EL (cell line): Measurements from ENCODE around the gene TMEM120B.

ENCODE experiments used
- DNase-seq: peaks from one replicate; pipeline ENCODE4 v3.0.0-alpha.2; 2016

TMEM120B gene

DNA sequence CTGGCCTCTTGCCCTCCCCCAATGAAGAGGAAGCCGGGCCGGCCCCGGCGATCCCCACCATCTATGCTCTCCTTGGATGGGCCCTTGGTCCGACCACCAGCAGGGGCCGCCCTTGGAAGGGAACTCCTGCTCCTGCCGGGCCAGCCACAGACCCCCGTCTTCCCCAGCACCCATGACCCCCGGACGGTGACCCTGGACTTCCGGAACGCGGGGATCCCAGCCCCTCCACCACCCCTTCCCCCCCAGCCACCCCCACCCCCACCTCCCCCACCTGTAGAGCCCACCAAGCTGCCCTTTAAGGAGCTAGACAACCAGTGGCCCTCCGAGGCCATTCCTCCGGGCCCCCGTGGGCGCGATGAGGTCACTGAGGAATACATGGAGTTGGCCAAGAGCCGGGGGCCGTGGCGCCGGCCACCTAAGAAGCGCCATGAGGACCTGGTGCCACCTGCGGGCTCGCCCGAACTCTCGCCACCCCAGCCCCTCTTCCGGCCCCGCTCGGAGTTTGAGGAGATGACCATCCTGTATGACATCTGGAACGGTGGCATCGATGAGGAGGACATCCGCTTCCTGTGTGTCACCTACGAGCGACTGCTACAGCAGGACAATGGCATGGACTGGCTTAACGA lies 110.7 kb downstream of the TMEM120B start:
- no peak for DNase-seq

DNA sequence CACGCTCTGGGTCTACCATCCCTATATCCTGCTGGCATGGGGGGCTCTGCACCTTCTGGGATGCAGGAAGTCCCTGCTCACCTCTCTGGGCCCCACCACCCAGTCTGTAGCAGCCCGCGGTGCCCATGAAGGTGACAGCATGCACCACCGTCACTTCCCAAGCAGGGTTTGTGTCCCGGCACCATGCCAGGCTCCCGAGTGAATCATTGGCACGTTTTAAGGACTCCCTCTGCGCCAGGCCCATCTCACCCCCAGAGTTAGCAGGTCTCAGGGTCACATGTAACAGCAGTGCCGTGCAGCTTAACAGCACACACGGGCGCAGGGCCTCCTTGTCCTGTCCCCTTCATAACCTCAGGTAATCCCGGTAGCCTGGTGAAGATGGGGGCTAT lies 111.2 kb downstream of the TMEM120B start:
- DNase-seq: no peak

DNA sequence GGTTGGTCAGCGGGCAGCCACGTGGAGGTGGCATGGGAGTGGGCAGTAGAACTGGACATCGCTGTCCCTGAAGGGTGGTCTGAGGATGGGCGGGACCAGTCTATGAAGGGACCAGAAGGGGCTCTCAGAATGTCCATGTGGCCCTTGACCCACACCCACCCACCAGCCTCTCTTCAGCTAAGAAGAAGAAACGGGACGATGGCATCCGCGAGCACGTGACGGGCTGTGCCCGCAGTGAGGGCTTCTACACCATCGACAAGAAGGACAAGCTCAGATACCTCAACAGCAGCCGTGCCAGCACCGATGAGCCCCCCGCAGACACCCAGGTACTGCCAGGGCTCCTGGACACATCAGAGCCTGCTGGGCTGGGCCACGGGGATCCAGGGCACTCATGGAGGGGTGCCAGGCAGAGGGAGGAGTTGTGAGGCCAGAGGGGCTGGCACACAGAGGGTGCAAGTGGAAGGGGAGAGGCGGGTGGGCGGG lies 112.5 kb downstream of the TMEM120B start:
- no peak for DNase-seq

DNA sequence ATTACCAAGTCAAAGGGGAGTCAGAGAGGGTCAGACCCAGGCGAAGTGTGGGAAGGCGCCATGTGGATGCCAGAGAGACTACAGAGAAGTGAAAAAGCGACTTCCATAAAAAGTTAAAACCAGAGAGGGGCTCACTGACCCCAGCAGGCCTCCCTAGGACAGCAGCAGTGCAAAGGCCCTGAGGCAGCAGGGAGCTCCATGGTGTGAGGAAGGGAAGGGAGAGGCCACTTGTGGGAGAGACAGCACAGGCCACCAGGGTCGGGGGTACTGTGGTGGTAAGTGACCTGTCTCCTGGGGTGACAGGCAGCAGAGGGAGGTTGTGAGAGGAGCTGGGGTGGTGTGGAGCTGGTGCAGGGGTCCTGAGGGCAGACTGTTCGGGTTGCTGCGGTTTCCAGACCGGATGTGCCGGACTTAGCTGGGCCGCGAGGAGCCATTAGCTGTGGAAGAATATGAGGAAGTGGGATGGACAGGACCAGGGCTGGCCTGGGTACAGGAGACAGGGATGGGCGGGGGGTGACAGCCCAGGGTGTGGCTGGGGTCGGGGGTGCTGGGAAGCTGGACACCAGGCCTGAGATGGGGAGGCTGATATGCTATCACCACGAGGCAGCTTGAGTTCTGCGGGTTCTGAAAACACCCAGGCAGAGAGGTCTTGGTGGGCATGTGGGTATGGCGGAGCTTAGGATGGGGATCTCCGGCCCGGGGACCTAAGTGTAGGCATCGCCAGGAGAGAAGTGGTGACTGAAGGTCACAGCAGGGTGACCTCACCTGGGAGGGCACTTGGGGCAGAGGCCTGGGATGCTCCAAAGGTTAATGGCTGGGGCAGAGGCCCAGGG lies 114.0 kb downstream of the TMEM120B start:
- DNase-seq: no peak

DNA sequence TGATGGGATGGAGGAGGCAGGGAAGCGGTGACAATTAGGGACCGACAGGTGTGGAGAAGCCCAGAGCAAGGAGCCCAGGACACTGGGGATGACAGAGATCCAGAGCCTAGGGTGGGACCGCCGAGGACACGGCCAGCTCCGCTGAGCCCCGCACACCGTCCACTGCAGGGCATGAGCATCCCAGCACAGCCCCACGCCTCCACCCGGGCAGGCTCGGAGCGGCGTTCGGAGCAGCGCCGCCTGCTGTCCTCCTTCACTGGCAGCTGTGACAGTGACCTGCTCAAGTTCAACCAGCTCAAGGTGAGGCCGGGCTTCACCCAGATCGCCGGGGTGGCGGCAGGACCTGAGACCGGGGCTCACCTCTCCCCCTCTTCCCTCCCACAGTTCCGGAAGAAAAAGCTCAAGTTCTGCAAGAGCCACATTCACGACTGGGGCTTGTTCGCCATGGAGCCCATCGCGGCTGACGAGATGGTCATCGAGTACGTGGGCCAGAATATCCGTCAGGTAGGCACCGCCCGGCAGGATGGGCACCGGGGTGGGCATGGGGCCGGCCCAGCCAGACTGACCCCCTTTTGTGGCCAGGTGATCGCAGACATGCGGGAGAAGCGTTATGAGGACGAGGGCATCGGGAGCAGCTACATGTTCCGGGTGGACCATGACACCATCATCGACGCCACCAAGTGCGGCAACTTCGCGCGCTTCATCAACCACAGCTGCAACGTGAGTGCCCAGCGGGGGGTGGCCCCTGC lies 115.0 kb downstream of the TMEM120B start:
- DNase-seq: no peak

DNA sequence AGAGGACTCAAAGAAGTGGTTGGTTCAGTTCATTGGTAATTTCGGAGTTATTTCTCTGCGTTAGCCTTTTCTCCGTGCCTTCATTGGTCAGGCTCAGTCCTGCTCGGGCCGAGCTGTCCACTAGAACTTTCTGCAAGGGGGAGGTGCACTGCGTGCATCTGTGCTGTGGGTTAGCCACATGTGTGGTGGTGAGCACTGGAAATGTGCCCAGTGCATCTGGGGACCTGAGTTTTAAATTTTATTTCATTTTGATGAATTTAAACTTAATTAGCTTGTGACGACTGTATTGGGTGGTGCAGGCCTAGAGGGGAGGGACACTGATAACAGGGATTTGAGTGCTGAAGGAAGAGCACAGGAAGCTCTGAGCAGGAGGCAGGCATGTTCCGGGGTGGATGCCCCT lies 115.8 kb downstream of the TMEM120B start:
- DNase-seq: no peak

DNA sequence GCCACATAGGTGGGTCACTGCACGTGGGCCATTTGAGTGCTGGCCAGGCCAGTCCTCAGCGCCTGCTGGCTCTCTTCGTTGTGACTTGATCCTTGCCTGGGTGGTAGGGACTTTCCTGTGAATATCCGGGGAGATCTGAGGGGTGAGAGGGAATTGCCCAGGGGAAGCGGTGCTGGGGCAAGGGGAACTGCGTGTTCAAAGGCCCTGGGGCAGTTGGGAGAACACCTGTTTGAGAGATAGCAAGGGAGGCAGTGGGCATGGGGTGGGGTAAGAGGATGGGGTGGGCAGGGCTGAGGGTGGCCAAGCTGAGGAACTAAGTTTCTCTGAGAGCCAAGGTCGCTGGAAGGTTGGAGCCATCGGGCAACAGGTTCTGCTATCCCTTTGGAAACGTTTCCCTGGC lies 116.3 kb downstream of the TMEM120B start:
- no peak for DNase-seq

DNA sequence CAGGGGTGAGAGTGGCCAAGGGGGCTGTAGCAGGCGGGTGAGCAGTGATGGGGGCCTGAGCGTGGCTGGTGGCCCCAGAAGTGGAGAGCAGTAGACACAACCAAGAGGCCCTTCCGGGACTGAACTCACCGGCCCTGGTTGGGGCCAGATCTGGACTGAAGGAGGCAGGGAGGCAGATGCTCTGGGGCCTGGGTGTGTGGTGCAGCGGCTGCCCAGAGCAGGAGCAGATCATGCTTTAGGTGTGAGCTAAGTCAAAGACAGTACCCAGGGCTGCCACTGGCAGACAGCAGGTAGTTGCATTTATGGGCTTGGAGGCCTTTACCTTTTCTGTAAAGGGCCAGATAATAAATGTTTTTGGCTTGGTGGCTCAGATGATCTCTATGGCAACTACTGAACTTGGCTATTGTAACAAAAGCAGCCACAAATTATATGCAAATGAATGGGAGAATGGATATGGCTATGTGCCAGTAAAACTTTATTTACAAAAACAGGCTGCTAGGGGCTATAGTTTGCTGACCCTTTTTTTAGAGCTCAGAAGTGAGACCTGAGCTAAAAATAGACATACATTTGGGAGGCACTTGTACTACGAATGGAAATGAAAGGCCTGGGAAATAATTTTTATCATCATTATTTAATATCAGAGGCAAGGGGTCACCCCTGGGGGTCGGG lies 116.8 kb downstream of the TMEM120B start:
- DNase-seq: no peak

DNA sequence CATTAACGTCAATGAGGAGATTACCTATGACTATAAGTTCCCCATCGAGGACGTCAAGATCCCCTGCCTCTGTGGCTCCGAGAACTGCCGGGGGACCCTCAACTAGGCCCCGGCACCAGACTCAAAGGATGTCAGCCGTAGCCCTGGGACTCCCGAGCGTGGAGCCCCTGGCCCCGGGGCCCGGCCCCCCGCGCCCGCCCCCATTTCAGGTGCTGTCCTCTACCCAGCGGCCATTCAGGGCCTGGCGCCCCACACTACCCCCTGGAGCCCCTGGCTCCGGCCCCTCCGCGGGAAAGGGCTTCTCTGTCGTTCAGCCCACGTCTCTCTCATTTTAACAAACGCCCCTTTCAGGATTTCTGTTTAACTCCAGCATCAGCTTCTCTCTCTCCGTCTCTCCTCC lies 117.6 kb downstream of the TMEM120B start:
- DNase-seq: no peak

DNA sequence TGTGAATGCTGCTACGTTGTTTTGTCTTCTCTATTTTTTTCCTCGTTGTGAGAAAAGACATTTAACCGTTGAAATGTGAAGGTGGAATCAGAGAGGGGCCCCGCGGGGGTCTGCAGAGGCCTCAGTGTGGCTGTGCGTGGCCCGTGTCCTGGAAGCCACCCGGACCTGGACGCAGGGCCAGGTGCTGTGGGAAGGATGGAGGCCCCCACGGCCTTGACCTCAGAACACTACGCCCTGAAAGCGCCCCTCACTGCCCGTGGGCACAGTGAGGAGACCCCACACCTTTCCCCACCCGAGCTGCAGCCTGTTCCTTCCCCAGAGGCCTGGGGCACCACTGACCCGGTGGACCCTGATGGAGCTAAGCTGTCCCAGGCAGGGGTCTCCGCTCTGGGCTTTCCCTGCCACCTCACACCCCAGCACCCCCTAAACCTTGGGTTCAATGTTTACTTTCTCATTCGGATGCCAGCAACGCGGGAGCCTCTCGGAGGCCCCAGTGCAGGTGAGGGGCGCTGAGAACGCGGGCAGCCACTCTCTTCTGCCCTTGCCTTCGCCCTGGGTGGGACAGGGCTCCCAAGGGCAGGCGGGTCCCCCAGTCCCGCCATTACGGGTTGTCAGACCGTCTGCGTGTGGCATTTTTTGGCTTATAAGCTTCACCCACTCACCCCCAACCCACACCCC lies 118.2 kb downstream of the TMEM120B start:
- no peak for DNase-seq
